Caco-2 (cell line): Measurements from ENCODE around the gene GMFB. TPM values are rescaled to one million over a fixed set of nuclear protein-coding genes. Genes with fewer than 3 reads are reported as not detected.

ENCODE experiments used
- BruUV-seq: library from RNA; stranded (reverse); fragments of 400-500 nt; replicated peaks from 2 replicates; lab custom pipeline; 2021; lab: Mats Ljungman, UMichigan
- CTCF ChIA-PET: fragments of 300-600 bp; sonication (Branson Sonifier 250); formaldehyde crosslinking; loops from one replicate; lab custom pipeline; 2022; ENCODE audit warnings: antibody characterized with exemption; lab: Charles Lee
- POLR2A ChIA-PET: fragments of 300-600 bp; sonication (Branson Sonifier 250); formaldehyde crosslinking; loops from one replicate; lab custom pipeline; 2022; ENCODE audit warnings: antibody characterized with exemption; lab: Charles Lee
- DNase-seq, 2 experiments: peaks; one replicate each; pipeline versions ENCODE4 v3.0.0 to v3.0.0-alpha.2; 2020 to 2022
- H3K27me3 ChIP-seq: replicated peaks from 2 replicates; pipeline ENCODE4 v1.6.0; 2011; ENCODE audit warnings: low read length; ENCODE audit not compliant: control insufficient read depth, insufficient read depth
- H3K36me3 ChIP-seq: 2 replicates; pipeline ENCODE4 v1.5.1; 2011; ENCODE audit warnings: low read length; ENCODE audit not compliant: control insufficient read depth, insufficient read depth
- H3K4me1 ChIP-seq: fragments of 250-450 bp; sonication (Bioruptor Pico); 2 replicates; pipeline ENCODE4 v1.5.1; 2020; ENCODE audit warnings: mild to moderate bottlenecking
- H3K4me3 ChIP-seq: 2 replicates; pipeline ENCODE4 v1.5.1; 2011; ENCODE audit warnings: low read depth, mild to moderate bottlenecking, control low read depth, low read length
- H3K9me3 ChIP-seq: fragments of 250-450 bp; sonication (Bioruptor Pico); 2 replicates; pipeline ENCODE4 v1.5.1; 2020; ENCODE audit warnings: mild to moderate bottlenecking, moderate library complexity
- H3K27ac Mint-ChIP-seq: one replicate; pipeline ENCODE4 v1.8.0; 2022; ENCODE audit warnings: mixed read lengths; ENCODE audit not compliant: unreplicated experiment
- H3K27me3 Mint-ChIP-seq: one replicate; pipeline ENCODE4 v1.8.0; 2022; ENCODE audit warnings: mixed read lengths; ENCODE audit not compliant: insufficient read depth, unreplicated experiment
- H3K36me3 Mint-ChIP-seq: one replicate; pipeline ENCODE4 v1.8.0; 2022; ENCODE audit warnings: mild to moderate bottlenecking, mixed read lengths; ENCODE audit not compliant: insufficient read depth, unreplicated experiment
- H3K4me1 Mint-ChIP-seq: one replicate; pipeline ENCODE4 v1.8.0; 2022; ENCODE audit warnings: low read depth, mixed read lengths; ENCODE audit not compliant: unreplicated experiment
- H3K4me3 Mint-ChIP-seq: one replicate; pipeline ENCODE4 v1.8.0; 2022; ENCODE audit warnings: mild to moderate bottlenecking, moderate library complexity, mixed read lengths; ENCODE audit not compliant: unreplicated experiment
- H3K9me3 Mint-ChIP-seq: one replicate; pipeline ENCODE4 v1.8.0; 2022; ENCODE audit warnings: mixed read lengths; ENCODE audit not compliant: unreplicated experiment
- CTCF ChIP-seq, 2 experiments: fragments of 200-600 bp in 1 of 2; IDR thresholded peaks; 1 replicate in 1 of 2; 2 replicates in 1 of 2; pipeline versions ENCODE4 v1.5.1 to v1.8.0; 2011 to 2022; ENCODE audit warnings: antibody characterized with exemption in 1 of 2, control low read depth in 1 of 2, inconsistent platforms in 1 of 2, low read depth in 1 of 2, low read length in 1 of 2, mild to moderate bottlenecking in 1 of 2, moderate library complexity in 1 of 2; ENCODE audit not compliant: insufficient read depth in 1 of 2, severe bottlenecking in 1 of 2, unreplicated experiment in 1 of 2
- intact Hi-C: fragments of 100-400 bp; cut with micrococcal nuclease; formaldehyde crosslinking; loops from one replicate; pipeline ENCODE4 v1.10.0; 2022; ENCODE audit not compliant: unreplicated experiment
- total RNA-seq: library from RNA; stranded (reverse); gene quantifications from 2 replicates; pipeline ENCODE4 v1.2.3, GENCODE V29; 2022

Gene GMFB
- total RNA-seq, 1 experiment from 2014 or later: 67.4 TPM

DNA sequence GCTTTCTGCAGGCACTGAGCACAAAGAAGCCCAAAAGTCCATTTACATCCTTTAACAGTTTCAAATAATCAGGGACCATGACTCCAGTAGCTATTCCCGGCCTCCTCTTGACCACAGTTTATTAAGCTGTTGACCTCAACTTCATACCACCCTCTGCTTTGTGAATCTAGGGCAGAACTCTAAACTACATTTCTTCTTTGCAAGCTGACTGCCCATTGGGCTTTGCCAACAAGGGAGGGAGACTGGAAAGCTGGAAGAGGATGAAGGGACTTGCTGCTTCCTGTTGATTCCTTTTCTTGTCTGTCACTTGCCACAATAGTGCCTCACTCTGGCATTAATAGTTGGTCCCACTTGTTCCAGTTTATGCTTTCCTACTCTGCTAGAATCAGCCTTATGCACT is 23.6 kb upstream of the GMFB start:
- H3K4me3 Mint-ChIP-seq: no peak overlapping the region
- Histone ChIP-seq H3K36me3 (no peaks in the 10 kb centered on the region; the same call in 1 of the 2 replicates), H3K4me1 (no peaks in the 10 kb centered on the region), H3K27me3 (no peaks in the 10 kb centered on the region), H3K4me3 (no peak overlapping the region), H3K9me3 (peaks cover 11% of the 10 kb centered on the region)
- peaks cover 8% of the 10 kb centered on the region for H3K4me1 Mint-ChIP-seq
- intact Hi-C loops: no loop called here
- H3K27me3 Mint-ChIP-seq: no peaks in the 10 kb centered on the region
- peaks cover 18% of the 10 kb centered on the region for H3K9me3 Mint-ChIP-seq
- no TSS peak for BruUV-seq
- H3K27ac Mint-ChIP-seq: no peak overlapping the region
- H3K36me3 Mint-ChIP-seq: no peaks in the 10 kb centered on the region
- CTCF ChIA-PET: no interaction called here
- DNase-seq: no peak
- no peak for TF ChIP-seq CTCF (IDR thresholded peaks at IDR 0.05; ENCODE audit: insufficient read depth in 1 of 2, low read depth in 1 of 2, low read length in 1 of 2, severe bottlenecking in 1 of 2, unreplicated experiment in 1 of 2)
- POLR2A ChIA-PET: no interaction called here

DNA sequence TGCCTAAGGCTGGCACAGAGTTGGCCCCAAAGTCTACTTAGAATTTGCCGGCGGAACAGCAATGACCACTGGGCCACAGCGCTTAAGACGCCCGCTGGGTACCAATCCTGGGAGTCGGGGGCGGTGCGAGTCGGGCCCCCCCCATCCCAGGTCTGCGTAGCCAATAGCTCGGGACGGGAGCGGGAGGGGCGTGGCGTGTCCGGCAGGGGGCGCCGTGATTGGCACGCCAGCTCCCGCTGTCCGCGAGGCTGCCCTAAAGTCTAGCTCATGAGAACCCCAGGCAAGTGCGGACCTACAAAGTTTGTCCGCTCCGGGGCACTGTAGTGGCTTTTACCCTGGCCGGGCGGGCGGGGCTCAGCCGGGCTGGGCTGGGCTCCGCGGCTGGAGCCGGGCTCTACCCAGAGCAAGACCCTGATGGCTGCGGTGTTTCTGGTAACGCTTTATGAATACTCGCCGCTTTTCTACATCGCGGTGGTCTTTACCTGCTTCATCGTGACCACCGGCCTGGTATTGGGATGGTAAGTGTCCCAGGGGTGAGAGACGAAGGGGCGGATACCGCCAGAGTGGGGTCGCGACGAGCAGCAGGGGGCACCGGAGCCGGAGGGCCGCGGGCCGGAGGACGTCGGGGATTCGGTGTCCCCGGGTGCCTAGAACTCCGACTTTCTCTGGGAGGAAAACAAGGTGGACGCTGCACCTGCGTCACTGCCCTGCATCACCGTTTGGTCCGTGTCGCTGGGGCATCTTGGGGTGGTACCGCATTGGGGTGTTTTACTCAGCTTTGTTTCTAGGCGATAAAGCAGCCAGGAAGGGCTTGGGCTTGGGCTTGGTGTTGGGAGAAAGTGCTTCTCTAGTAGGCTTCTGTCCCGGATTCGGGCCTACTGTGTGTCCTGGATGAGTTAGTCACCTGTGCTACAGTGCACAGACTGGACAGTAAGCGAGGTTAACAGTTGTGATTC is 21.0 kb upstream of the GMFB start, which contains the start of gene CGRRF1:
Gene CGRRF1 (plus strand): TSS at position 361 of the 956 bp plus-strand sequence. CDS start 54 bp downstream, at position 415.
- Histone ChIP-seq H3K4me3 (peak within 1 kb of the TSS; percentile 57), H3K4me1 (no peaks in the 10 kb centered on the region), H3K9me3 (no peaks in the 10 kb centered on the region), H3K27me3 (no peaks in the 10 kb centered on the region), H3K36me3 (no peaks in the 10 kb centered on the region; the same call in 1 of the 2 replicates)
- ChIA-PET POLR2A (interaction anchor here (0.6 to 1.3 kb wide), 4 partner anchors 22 to 113 kb away, joined by 3 to 13 read pairs (median 7); partner anchors contain the start of genes CDKN3 and GMFB), CTCF (interaction anchor here (0.6 to 1.5 kb wide), 18 partner anchors 10 to 360 kb away, joined by 3 to 14 read pairs (median 4); partner anchors contain the start of genes CDKN3 and GMFB)
- Mint-ChIP-seq H3K36me3 (no peaks in the 10 kb centered on the region), H3K4me1 (peaks cover 8% of the 10 kb centered on the region), H3K27ac (peak within 1 kb of the TSS; percentile 92), H3K9me3 (no peaks in the 10 kb centered on the region), H3K27me3 (peaks cover 2% of the 10 kb centered on the region), H3K4me3 (peak within 1 kb of the TSS; percentile 96)
- no TSS peak for BruUV-seq
- peak; percentile 98 to 99 for DNase-seq
- TF ChIP-seq CTCF (IDR thresholded peaks at IDR 0.05; ENCODE audit: insufficient read depth in 1 of 2, low read depth in 1 of 2, low read length in 1 of 2, severe bottlenecking in 1 of 2, unreplicated experiment in 1 of 2): peak; percentile 58 to 78
- intact Hi-C loops: loop anchor here (1.0 to 5.0 kb wide), 4 partner anchors 21 to 297 kb away; partner anchors contain the start of gene GMFB

DNA sequence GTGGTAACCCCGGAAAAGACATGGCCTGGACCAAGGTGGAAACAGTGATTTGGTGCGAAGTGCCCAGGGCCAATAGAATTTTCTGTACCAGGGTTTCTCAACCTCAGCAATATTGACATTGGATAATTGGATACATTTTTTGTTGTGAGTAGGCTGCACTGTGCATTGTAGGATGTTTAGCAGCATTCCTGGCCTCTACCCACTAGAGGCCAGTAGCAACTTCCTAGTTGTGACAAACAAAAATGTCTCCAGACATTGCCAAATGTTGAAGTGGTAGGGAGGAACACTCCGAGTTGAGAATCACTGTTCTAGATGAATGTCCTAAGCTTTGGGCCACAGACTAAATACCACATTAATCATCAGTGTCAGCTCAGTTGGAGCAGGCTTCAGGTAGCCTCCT is 14.7 kb upstream of the GMFB start:
- Histone ChIP-seq H3K9me3 (no peaks in the 10 kb centered on the region), H3K27me3 (no peaks in the 10 kb centered on the region), H3K4me3 (no peak overlapping the region), H3K36me3 (no peaks in the 10 kb centered on the region), H3K4me1 (no peaks in the 10 kb centered on the region)
- peak; percentile 9 to 60 for TF ChIP-seq CTCF (IDR thresholded peaks at IDR 0.05; ENCODE audit: insufficient read depth in 1 of 2, low read depth in 1 of 2, low read length in 1 of 2, severe bottlenecking in 1 of 2, unreplicated experiment in 1 of 2)
- ChIA-PET POLR2A (no interaction called here), CTCF (interaction anchor here (1.6 kb wide), 1 partner anchor 270 kb away, joined by 4 read pairs; no protein-coding TSS in a partner anchor)
- DNase-seq: peak in 1 of 2 experiments; percentile 38
- BruUV-seq: no TSS peak
- Mint-ChIP-seq H3K27me3 (peaks cover 2% of the 10 kb centered on the region), H3K9me3 (peaks cover 3% of the 10 kb centered on the region), H3K36me3 (no peaks in the 10 kb centered on the region), H3K4me3 (no peak overlapping the region), H3K27ac (no peak overlapping the region), H3K4me1 (peaks cover 2% of the 10 kb centered on the region)
- intact Hi-C loops: no loop called here
